Adipocyte (in vitro differentiated cells): ENCODE results near the gene RPP25L.

Source experiments
- DNase-seq: peaks from one replicate; pipeline ENCODE4 v3.0.0-alpha.2; 2015; ENCODE audit warnings: low read depth
- H3K27me3 ChIP-seq: replicated peaks from 2 replicates; pipeline ENCODE4 v1.7.0; 2013; ENCODE audit warnings: mild to moderate bottlenecking, low read length, moderate library complexity; ENCODE audit not compliant: control insufficient read depth, insufficient read depth
- H3K36me3 ChIP-seq: 2 replicates; pipeline ENCODE4 v1.7.0; 2013; ENCODE audit warnings: low read length, mild to moderate bottlenecking, moderate library complexity; ENCODE audit not compliant: control insufficient read depth, insufficient read depth, severe bottlenecking
- H3K4me1 ChIP-seq: 2 replicates; pipeline ENCODE4 v1.7.0; 2013; ENCODE audit warnings: mild to moderate bottlenecking, low read length, moderate library complexity; ENCODE audit not compliant: control insufficient read depth, insufficient read depth
- H3K4me3 ChIP-seq: 2 replicates; pipeline ENCODE4 v1.7.0; 2013; ENCODE audit warnings: mild to moderate bottlenecking, low read length, moderate library complexity
- H3K9ac ChIP-seq: 2 replicates; pipeline ENCODE4 v1.7.0; 2013; ENCODE audit warnings: mild to moderate bottlenecking, low read length, moderate library complexity
- H3K9me3 ChIP-seq: 2 replicates; pipeline ENCODE4 v1.7.0; 2013; ENCODE audit warnings: mild to moderate bottlenecking, low read length, moderate library complexity; ENCODE audit not compliant: control insufficient read depth

The RPP25L gene

GRCh38 chr9:34570376-34570775 lies 41.5 kb downstream of the RPP25L start:
- H3K36me3 ChIP-seq: peaks cover 6% of the 10 kb centered on the region
- DNase-seq: no peak
- H3K27me3 ChIP-seq: peaks cover 13% of the 10 kb centered on the region
- H3K4me3 ChIP-seq: no peak overlapping the region
- no peak overlapping the region for H3K9ac ChIP-seq
- peaks cover 5% of the 10 kb centered on the region for H3K4me1 ChIP-seq
- no peaks in the 10 kb centered on the region for H3K9me3 ChIP-seq

GRCh38 chr9:34568774-34569173 lies 43.1 kb downstream of the RPP25L start:
- peaks cover 5% of the 10 kb centered on the region for H3K4me1 ChIP-seq
- H3K36me3 ChIP-seq: peaks cover 6% of the 10 kb centered on the region
- H3K4me3 ChIP-seq: no peak overlapping the region
- peaks cover 13% of the 10 kb centered on the region for H3K27me3 ChIP-seq
- H3K9me3 ChIP-seq: no peaks in the 10 kb centered on the region
- no peak for DNase-seq
- H3K9ac ChIP-seq: no peak overlapping the region

- DNase-seq: no peak
- peaks cover 5% of the 10 kb centered on the region for H3K4me1 ChIP-seq
- H3K9me3 ChIP-seq: no peaks in the 10 kb centered on the region
- H3K9ac ChIP-seq: no peak overlapping the region
- H3K27me3 ChIP-seq: peaks cover 13% of the 10 kb centered on the region
- H3K36me3 ChIP-seq: no peaks in the 10 kb centered on the region
- H3K4me3 ChIP-seq: no peak overlapping the region
Observed at GRCh38 chr9:34568133-34568532, 43.8 kb downstream of the RPP25L start.

GRCh38 chr9:34566972-34567371 lies 44.9 kb downstream of the RPP25L start:
- H3K36me3 ChIP-seq: peaks cover 4% of the 10 kb centered on the region
- H3K4me1 ChIP-seq: peaks cover 5% of the 10 kb centered on the region
- no peak overlapping the region for H3K9ac ChIP-seq
- H3K27me3 ChIP-seq: peaks cover 13% of the 10 kb centered on the region
- no peak overlapping the region for H3K4me3 ChIP-seq
- DNase-seq: no peak
- H3K9me3 ChIP-seq: peaks cover 3% of the 10 kb centered on the region

GRCh38 chr9:34566322-34566721 lies 45.6 kb downstream of the RPP25L start:
- no peak overlapping the region for H3K9ac ChIP-seq
- H3K36me3 ChIP-seq: peaks cover 4% of the 10 kb centered on the region
- no peak for DNase-seq
- no peaks in the 10 kb centered on the region for H3K4me1 ChIP-seq
- no peak overlapping the region for H3K4me3 ChIP-seq
- H3K27me3 ChIP-seq: peaks cover 13% of the 10 kb centered on the region
- H3K9me3 ChIP-seq: peaks cover 3% of the 10 kb centered on the region

- Histone ChIP-seq H3K4me3 (no peak overlapping the region), H3K4me1 (no peaks in the 10 kb centered on the region), H3K9ac (no peak overlapping the region), H3K27me3 (peaks cover 13% of the 10 kb centered on the region), H3K36me3 (peaks cover 4% of the 10 kb centered on the region), H3K9me3 (peaks cover 3% of the 10 kb centered on the region)
- DNase-seq: no peak
Observed at GRCh38 chr9:34565856-34566255, 46.0 kb downstream of the RPP25L start.

- H3K4me3 ChIP-seq: no peak overlapping the region
- no peak overlapping the region for H3K9ac ChIP-seq
- no peak for DNase-seq
- H3K36me3 ChIP-seq: peaks cover 4% of the 10 kb centered on the region
- H3K27me3 ChIP-seq: peaks cover 13% of the 10 kb centered on the region
- H3K9me3 ChIP-seq: peaks cover 3% of the 10 kb centered on the region
- H3K4me1 ChIP-seq: peaks cover 11% of the 10 kb centered on the region
Observed at GRCh38 chr9:34564617-34565016, 47.3 kb downstream of the RPP25L start.

GRCh38 chr9:34563262-34563661 lies 48.6 kb downstream of the RPP25L start:
- Histone ChIP-seq H3K4me3 (no peak overlapping the region), H3K9me3 (peaks cover 3% of the 10 kb centered on the region), H3K27me3 (peaks cover 13% of the 10 kb centered on the region), H3K9ac (no peak overlapping the region), H3K36me3 (peaks cover 4% of the 10 kb centered on the region), H3K4me1 (peaks cover 16% of the 10 kb centered on the region)
- DNase-seq: no peak

- no peak for DNase-seq
- Histone ChIP-seq H3K9ac (no peak overlapping the region), H3K36me3 (peaks cover 7% of the 10 kb centered on the region), H3K4me3 (no peak overlapping the region), H3K4me1 (peaks cover 16% of the 10 kb centered on the region), H3K9me3 (peaks cover 3% of the 10 kb centered on the region), H3K27me3 (peaks cover 8% of the 10 kb centered on the region)
Observed at GRCh38 chr9:34562135-34562745, 49.7 kb downstream of the RPP25L start.

- DNase-seq: no peak
- Histone ChIP-seq H3K36me3 (peaks cover 7% of the 10 kb centered on the region), H3K9ac (no peak overlapping the region), H3K4me3 (no peak overlapping the region), H3K27me3 (no peaks in the 10 kb centered on the region), H3K4me1 (peaks cover 16% of the 10 kb centered on the region), H3K9me3 (peaks cover 3% of the 10 kb centered on the region)
Observed at GRCh38 chr9:34560599-34561214, 51.2 kb downstream of the RPP25L start.
